H1 (cell line): ENCODE data around the gene KRT10. TPM values are rescaled to one million over a fixed set of nuclear protein-coding genes. Genes with fewer than 3 reads are reported as not detected.

Source experiments
- CBX8 ChIP-seq: fragments of 300-800, 300-1000 bp; sonication (generic); IDR thresholded peaks from 2 replicates; pipeline ENCODE4 v1.7.1; 2016; ENCODE audit warnings: low read depth, low read length, borderline replicate concordance
- CEBPB ChIP-seq: IDR thresholded peaks from 2 replicates; pipeline ENCODE4 v1.6.1; 2012; ENCODE audit warnings: low read depth, low read length
- CHD7 ChIP-seq: fragments of 300-600 bp; sonication (generic); IDR thresholded peaks from 2 replicates; pipeline ENCODE4 v1.7.1; 2012; ENCODE audit warnings: low read length, moderate library complexity, mild to moderate bottlenecking, inconsistent platforms; ENCODE audit not compliant: insufficient replicate concordance
- E2F6 ChIP-seq: IDR thresholded peaks from 2 replicates; pipeline ENCODE4 v1.6.1; 2012; ENCODE audit warnings: inconsistent platforms
- MAFK ChIP-seq: IDR thresholded peaks from 2 replicates; pipeline ENCODE4 v1.6.1; 2012; ENCODE audit warnings: low read depth, mild to moderate bottlenecking, improper control_type of control experiment, low read length
- RXRA ChIP-seq: IDR thresholded peaks from 2 replicates; pipeline ENCODE4 v1.6.1; 2011; ENCODE audit warnings: low read depth, mild to moderate bottlenecking, low read length, moderate library complexity; ENCODE audit not compliant: insufficient read depth
- SAP30 ChIP-seq: fragments of 300-600 bp; sonication (generic); IDR thresholded peaks from 2 replicates; pipeline ENCODE4 v1.7.1; 2012; ENCODE audit warnings: low read length, moderate library complexity, mild to moderate bottlenecking, inconsistent platforms; ENCODE audit not compliant: insufficient read depth, insufficient replicate concordance
- SUZ12 ChIP-seq: fragments of 200-600 bp; sonication (generic); IDR thresholded peaks from 2 replicates; pipeline ENCODE4 v1.6.1; 2012; ENCODE audit warnings: mild to moderate bottlenecking, inconsistent platforms, low read length, moderate library complexity, mixed read lengths
- polyA plus RNA-seq, 7 experiments: library from polyadenylated mRNA; depleted of rRNA in 3 of 7; stranded (reverse) in 5 of 7; unstranded in 2 of 7; fragments of >200 nt in 5 of 7; fragments of 200-250 nt in 2 of 7; gene quantifications; 1 replicate in 5 of 7; 2 replicates in 1 of 7; 4 replicates in 1 of 7; pipeline versions ENCODE4 v1.2.1 to v1.2.3, GENCODE V29; 2011 to 2013; ENCODE audit warnings: missing spikeins in 2 of 7, mixed read lengths in 2 of 7
- total RNA-seq: library from RNA; stranded (reverse); fragmentation: NEBNext Ultra II Directional; extraction: Animal tissue kit (Norgen Biotek cat#: 25700); gene quantifications from 2 replicates; pipeline ENCODE4 v1.2.1, GENCODE V29; 2021

Gene KRT10
- total and polyA plus RNA-seq, 2 of the 8 experiments (the other 6 are each of a cell fraction or from before 2014, with no cell fraction given) = 3.5 to 39.4 TPM

GRCh38 chr17:40849723-40850122 is 27.3 kb upstream of the KRT10 start (continued):
- TF ChIP-seq CHD7 = no peak
- no peak for TF ChIP-seq CBX8
- no peak for TF ChIP-seq E2F6
- TF ChIP-seq SAP30 = no peak
- no peak for TF ChIP-seq MAFK
- TF ChIP-seq SUZ12 = no peak
- TF ChIP-seq CEBPB = no peak
- no peak for TF ChIP-seq RXRA
